ENCODE data around the gene EHMT1. TPM values are rescaled to one million over a fixed set of nuclear protein-coding genes. Genes with fewer than 3 reads are reported as not detected.

EHMT1 gene
- polyA plus RNA-seq, 2 donors = 26.6 to 42.3 TPM

DNA sequence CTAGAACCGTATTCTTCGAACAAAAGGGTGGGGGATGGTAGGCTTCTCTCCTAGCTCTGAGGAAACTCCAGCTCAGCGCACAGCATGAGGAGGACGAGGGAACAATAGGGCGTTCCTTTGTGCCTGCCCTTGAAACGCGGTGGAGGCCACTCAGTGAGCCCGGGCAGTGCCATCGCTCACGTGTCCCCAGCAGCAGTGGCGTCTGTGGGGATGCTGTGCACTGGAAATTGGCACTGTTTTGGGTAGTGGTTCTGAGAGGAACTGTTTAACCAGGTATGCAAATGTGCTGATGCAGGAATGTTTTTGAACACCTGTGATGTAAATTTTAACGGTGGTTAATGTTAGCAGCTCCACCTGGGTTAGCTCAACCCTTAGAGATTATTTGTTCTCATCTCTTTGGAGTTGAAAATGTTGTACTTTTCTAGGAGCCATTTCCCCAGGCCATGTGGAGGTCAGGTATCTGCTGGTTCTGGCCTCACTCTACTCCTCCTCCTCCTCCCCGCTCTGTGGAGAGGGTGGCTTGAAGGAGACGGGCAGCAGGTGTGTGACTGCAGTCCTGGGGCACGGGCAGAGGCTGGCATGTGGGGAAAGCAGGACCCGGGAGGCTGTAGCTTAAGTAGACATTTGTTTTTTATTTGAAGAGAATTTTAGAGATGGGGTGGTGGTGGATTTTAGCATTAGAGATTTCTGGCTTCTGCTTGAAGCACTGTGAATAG lies 48.3 kb downstream of the EHMT1 start:
- Histone ChIP-seq H3K27ac (ENCODE audit: low read depth in 2 of 2, low read length in 1 of 2) (no peak overlapping the region), H3K4me3 (ENCODE audit: low read depth in 1 of 2, low read length in 2 of 2) (no peak overlapping the region), H3K36me3 (ENCODE audit: control insufficient read depth in 2 of 2, insufficient read depth in 2 of 2, low read length in 1 of 2) (peaks cover 0 to 8% of the 10 kb centered on the region in 2 donors), H3K27me3 (ENCODE audit: control insufficient read depth in 1 of 2, insufficient read depth in 2 of 2, low read length in 2 of 2) (no peaks in the 10 kb centered on the region), H3K9me3 (ENCODE audit: control insufficient read depth in 2 of 2, insufficient read depth in 1 of 2, low read depth in 1 of 2, low read length in 1 of 2) (no peaks in the 10 kb centered on the region), H3K4me1 (ENCODE audit: control insufficient read depth in 2 of 2, insufficient read depth in 2 of 2, low read length in 1 of 2) (peaks cover 8 to 16% of the 10 kb centered on the region in 2 donors)
- WGBS, 2 donors = 70 to 72% methylated on average over 16 of the region's 16 CpGs

DNA sequence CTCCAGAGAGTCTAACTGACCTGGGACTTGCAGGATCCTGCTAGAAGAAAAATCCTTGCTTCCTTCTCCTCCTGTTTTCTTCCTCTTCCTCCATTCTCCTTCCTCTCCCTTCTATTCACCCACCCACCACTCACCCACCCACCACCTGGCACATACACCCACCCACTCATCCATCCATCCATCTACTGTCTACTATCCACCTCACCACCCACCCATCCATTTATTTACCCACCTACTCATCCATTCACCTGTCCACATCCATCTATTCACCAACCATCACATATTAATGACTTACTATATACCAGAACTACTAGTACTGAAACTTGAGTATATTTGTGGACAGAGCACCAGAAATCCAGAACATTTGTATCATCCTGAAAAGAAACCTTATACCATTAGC lies 49.4 kb downstream of the EHMT1 start:
- peaks cover 8 to 16% of the 10 kb centered on the region in 2 donors for H3K4me1 ChIP-seq (ENCODE audit: control insufficient read depth in 2 of 2, insufficient read depth in 2 of 2, low read length in 1 of 2)
- peaks cover 0 to 8% of the 10 kb centered on the region in 2 donors for H3K36me3 ChIP-seq (ENCODE audit: control insufficient read depth in 2 of 2, insufficient read depth in 2 of 2, low read length in 1 of 2)
- H3K9me3 ChIP-seq (ENCODE audit: control insufficient read depth in 2 of 2, insufficient read depth in 1 of 2, low read depth in 1 of 2, low read length in 1 of 2) = no peaks in the 10 kb centered on the region
- no peak overlapping the region for H3K27ac ChIP-seq (ENCODE audit: low read depth in 2 of 2, low read length in 1 of 2)
- no peaks in the 10 kb centered on the region for H3K27me3 ChIP-seq (ENCODE audit: control insufficient read depth in 1 of 2, insufficient read depth in 2 of 2, low read length in 2 of 2)
- no peak overlapping the region for H3K4me3 ChIP-seq (ENCODE audit: low read depth in 1 of 2, low read length in 2 of 2)

DNA sequence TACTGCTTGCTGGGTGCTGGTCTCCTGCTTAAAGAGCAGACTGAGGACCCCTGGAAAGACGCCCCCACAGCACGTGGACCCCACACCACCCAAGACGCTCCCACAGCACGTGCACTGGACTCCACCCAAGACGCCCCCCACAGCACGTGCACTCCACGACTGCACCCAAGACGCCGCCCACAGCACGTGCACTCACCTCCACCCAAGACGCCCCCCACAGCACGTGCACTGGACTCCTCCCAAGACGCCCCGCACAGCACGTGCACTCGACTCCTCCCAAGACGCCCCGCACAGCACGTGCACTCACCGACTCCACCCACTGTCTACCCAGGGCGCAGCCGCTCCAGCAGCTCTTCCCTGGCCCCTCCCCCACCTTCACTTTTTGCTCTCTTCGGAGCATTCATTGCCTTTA lies 50.5 kb downstream of the EHMT1 start:
- no peak overlapping the region for H3K27ac ChIP-seq (ENCODE audit: low read depth in 2 of 2, low read length in 1 of 2)
- no peaks in the 10 kb centered on the region for H3K9me3 ChIP-seq (ENCODE audit: control insufficient read depth in 2 of 2, insufficient read depth in 1 of 2, low read depth in 1 of 2, low read length in 1 of 2)
- H3K27me3 ChIP-seq (ENCODE audit: control insufficient read depth in 1 of 2, insufficient read depth in 2 of 2, low read length in 2 of 2) = no peaks in the 10 kb centered on the region
- peaks cover 0 to 8% of the 10 kb centered on the region in 2 donors for H3K36me3 ChIP-seq (ENCODE audit: control insufficient read depth in 2 of 2, insufficient read depth in 2 of 2, low read length in 1 of 2)
- no peak overlapping the region for H3K4me3 ChIP-seq (ENCODE audit: low read depth in 1 of 2, low read length in 2 of 2)
- H3K4me1 ChIP-seq (ENCODE audit: control insufficient read depth in 2 of 2, insufficient read depth in 2 of 2, low read length in 1 of 2) = peaks cover 8 to 18% of the 10 kb centered on the region in 2 donors
- 86 to 87% methylated on average over 23 of the region's 23 CpGs for WGBS, 2 donors

DNA sequence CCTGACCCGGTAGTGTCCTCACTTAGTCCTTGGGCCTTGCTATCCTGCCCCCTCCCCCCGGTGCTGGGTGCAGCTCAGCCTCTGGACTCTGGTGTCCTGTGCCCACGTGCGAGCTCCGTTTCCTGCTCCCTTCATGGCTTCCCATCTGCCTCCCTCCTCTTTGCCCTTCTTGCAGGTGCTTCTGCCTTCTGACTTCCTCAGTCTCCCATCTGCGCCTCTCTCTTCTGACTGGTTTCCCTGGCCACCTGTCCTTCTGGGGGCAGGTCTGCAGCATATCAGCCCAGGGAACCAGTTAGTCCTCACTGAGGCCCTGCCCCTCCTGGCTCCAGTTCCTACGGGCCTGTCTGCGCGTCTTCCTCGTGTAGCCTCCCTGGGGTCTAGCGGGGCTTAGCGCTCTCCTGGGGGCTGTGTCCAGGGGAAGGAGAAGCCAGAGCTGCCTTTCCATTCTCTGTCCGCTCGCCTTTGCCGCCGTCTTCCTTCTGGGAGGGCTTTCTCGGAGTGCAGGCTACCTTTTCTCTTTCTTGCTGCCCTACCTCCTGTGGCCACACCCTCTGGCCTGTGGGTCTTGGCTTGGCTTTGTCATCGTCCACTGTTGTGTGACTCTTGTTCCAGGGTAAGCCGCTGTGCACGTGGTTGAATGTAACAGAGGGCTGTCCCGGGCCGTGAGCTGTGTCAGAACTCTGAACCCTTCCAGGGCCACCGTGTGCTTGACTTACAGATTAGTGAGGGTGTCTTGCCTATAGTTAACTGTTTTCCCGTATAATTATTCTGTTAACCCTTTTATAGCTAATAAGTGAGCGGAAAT lies 51.8 kb downstream of the EHMT1 start:
- H3K4me3 ChIP-seq (ENCODE audit: low read depth in 1 of 2, low read length in 2 of 2) = no peak overlapping the region
- peaks cover 8 to 16% of the 10 kb centered on the region in 2 donors for H3K4me1 ChIP-seq (ENCODE audit: control insufficient read depth in 2 of 2, insufficient read depth in 2 of 2, low read length in 1 of 2)
- no peaks in the 10 kb centered on the region for H3K27me3 ChIP-seq (ENCODE audit: control insufficient read depth in 1 of 2, insufficient read depth in 2 of 2, low read length in 2 of 2)
- 48 to 51% methylated on average over 25 of the region's 25 CpGs for WGBS, 2 donors
- peaks cover 0 to 8% of the 10 kb centered on the region in 2 donors for H3K36me3 ChIP-seq (ENCODE audit: control insufficient read depth in 2 of 2, insufficient read depth in 2 of 2, low read length in 1 of 2)
- peak overlapping the region in 1 of 2 donors; percentile 43 for H3K27ac ChIP-seq (ENCODE audit: low read depth in 2 of 2, low read length in 1 of 2)
- H3K9me3 ChIP-seq (ENCODE audit: control insufficient read depth in 2 of 2, insufficient read depth in 1 of 2, low read depth in 1 of 2, low read length in 1 of 2) = no peaks in the 10 kb centered on the region

DNA sequence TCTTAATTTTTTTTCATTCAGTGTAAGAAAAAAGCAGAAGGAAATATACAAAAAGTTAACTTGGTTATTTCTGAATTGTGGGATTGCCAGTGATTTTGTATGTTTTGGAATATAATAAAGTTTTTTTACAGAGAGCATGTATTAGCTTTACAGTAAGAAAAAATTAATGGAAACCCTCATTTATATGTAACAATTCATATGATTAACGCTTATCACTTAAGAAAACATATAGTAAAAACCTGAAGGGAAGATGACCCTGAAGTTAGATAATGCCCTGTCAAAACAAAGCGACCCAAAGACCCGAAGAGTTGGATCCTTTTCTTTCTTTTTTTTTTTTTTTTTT lies 52.4 kb downstream of the EHMT1 start:
- Histone ChIP-seq H3K27ac (ENCODE audit: low read depth in 2 of 2, low read length in 1 of 2) (no peak overlapping the region), H3K4me1 (ENCODE audit: control insufficient read depth in 2 of 2, insufficient read depth in 2 of 2, low read length in 1 of 2) (peaks cover 8 to 16% of the 10 kb centered on the region in 2 donors), H3K4me3 (ENCODE audit: low read depth in 1 of 2, low read length in 2 of 2) (no peak overlapping the region), H3K9me3 (ENCODE audit: control insufficient read depth in 2 of 2, insufficient read depth in 1 of 2, low read depth in 1 of 2, low read length in 1 of 2) (no peaks in the 10 kb centered on the region), H3K36me3 (ENCODE audit: control insufficient read depth in 2 of 2, insufficient read depth in 2 of 2, low read length in 1 of 2) (peaks cover 0 to 8% of the 10 kb centered on the region in 2 donors), H3K27me3 (ENCODE audit: control insufficient read depth in 1 of 2, insufficient read depth in 2 of 2, low read length in 2 of 2) (no peaks in the 10 kb centered on the region)
- 76 to 82% methylated on average over 3 of the region's 3 CpGs for WGBS, 2 donors

DNA sequence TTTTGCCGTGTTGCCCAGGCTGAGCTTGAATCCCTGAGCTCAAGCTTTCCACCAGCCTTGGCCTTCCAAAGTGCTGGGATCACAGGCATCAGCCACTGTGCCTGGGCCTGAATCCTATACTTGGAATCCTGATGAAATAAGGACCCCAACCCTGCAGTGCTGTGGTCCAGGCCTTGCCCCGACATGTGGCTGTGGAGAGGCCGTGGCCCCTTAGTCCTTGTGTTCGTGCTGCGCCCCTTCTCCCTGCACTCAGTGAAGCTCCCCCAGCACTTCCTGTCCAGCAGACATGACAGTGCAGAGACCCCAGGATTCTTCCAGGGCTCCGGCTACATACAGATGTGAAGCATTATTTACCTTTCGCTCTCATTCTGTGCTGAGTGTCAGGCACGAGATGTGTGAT lies 52.9 kb downstream of the EHMT1 start:
- H3K9me3 ChIP-seq (ENCODE audit: control insufficient read depth in 2 of 2, insufficient read depth in 1 of 2, low read depth in 1 of 2, low read length in 1 of 2) = no peaks in the 10 kb centered on the region
- H3K27ac ChIP-seq (ENCODE audit: low read depth in 2 of 2, low read length in 1 of 2) = no peak overlapping the region
- H3K36me3 ChIP-seq (ENCODE audit: control insufficient read depth in 2 of 2, insufficient read depth in 2 of 2, low read length in 1 of 2) = peaks cover 0 to 4% of the 10 kb centered on the region in 2 donors
- WGBS, 2 donors = 89 to 91% methylated on average over 8 of the region's 8 CpGs
- no peaks in the 10 kb centered on the region for H3K27me3 ChIP-seq (ENCODE audit: control insufficient read depth in 1 of 2, insufficient read depth in 2 of 2, low read length in 2 of 2)
- no peak overlapping the region for H3K4me3 ChIP-seq (ENCODE audit: low read depth in 1 of 2, low read length in 2 of 2)
- peaks cover 4 to 12% of the 10 kb centered on the region in 2 donors for H3K4me1 ChIP-seq (ENCODE audit: control insufficient read depth in 2 of 2, insufficient read depth in 2 of 2, low read length in 1 of 2)

DNA sequence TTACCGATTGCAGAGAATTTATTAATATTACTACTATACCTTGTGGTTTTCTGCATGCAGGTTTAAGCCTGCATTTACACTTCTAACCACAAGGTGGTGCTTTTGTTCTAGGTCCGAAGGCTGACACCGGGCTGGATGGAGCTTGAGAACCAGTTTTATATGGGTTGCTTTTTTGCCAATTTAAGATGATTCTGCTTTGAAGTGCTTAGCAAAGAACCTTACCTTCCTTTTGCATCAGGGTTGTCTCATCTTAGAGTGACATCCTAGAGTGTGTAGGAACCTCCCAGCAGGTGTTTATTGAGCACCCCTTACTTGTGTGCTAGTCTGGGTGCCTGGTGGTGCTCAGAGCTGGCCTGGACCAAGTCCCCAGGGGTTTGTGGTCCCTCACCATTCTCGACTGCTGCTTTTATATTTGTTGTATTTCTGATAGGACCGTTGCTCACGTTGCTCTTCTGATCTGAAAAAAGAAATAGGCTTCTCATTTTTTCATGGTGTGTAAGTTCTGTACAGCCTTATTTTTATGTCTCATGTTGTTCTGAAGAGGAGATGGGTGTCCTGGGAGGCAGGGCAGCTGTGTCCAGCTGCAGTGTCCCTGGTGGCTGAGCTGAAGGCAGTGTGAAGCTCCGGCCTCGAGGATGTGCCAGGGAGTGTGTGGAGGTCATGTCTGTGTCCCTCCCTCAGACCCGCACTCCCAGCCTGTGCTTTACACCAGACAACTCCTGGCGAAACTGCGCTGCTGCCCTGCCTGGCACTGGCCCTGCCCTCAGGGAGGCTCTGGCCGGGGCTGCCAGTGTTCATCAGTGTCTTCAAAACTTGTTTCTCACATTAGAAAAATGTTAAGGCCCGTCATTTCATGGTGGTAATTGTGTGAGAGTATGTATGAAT lies 54.3 kb downstream of the EHMT1 start:
- Histone ChIP-seq H3K27me3 (ENCODE audit: control insufficient read depth in 1 of 2, insufficient read depth in 2 of 2, low read length in 2 of 2) (no peaks in the 10 kb centered on the region), H3K4me3 (ENCODE audit: low read depth in 1 of 2, low read length in 2 of 2) (no peak overlapping the region), H3K9me3 (ENCODE audit: control insufficient read depth in 2 of 2, insufficient read depth in 1 of 2, low read depth in 1 of 2, low read length in 1 of 2) (no peaks in the 10 kb centered on the region), H3K27ac (ENCODE audit: low read depth in 2 of 2, low read length in 1 of 2) (no peak overlapping the region), H3K4me1 (ENCODE audit: control insufficient read depth in 2 of 2, insufficient read depth in 2 of 2, low read length in 1 of 2) (peaks cover 4 to 11% of the 10 kb centered on the region in 2 donors), H3K36me3 (ENCODE audit: control insufficient read depth in 2 of 2, insufficient read depth in 2 of 2, low read length in 1 of 2) (peaks cover 0 to 4% of the 10 kb centered on the region in 2 donors)
- WGBS, 2 donors = 44 to 49% methylated on average over 13 of the region's 13 CpGs

DNA sequence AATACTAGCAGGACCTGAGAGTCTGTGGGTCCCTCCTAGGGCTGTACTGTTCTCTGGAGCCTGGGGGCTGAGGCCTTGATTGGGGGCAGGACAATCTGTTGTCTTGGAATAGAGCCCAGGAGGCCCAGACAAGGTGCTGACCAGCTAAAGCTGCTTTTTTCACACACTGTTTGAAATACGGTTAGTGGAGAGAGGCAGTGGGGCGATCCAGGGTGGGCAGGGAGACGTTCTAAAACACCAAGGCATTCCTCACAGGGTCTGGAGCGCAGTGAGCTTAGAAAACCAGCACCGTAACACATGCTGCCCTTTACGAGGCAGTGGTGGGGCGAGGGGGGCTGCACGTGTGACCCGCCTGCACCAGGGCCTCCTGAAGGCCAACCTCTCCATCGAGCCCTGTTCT lies 55.1 kb downstream of the EHMT1 start:
- no peaks in the 10 kb centered on the region for H3K9me3 ChIP-seq (ENCODE audit: control insufficient read depth in 2 of 2, insufficient read depth in 1 of 2, low read depth in 1 of 2, low read length in 1 of 2)
- no peak overlapping the region for H3K27ac ChIP-seq (ENCODE audit: low read depth in 2 of 2, low read length in 1 of 2)
- no peaks in the 10 kb centered on the region for H3K27me3 ChIP-seq (ENCODE audit: control insufficient read depth in 1 of 2, insufficient read depth in 2 of 2, low read length in 2 of 2)
- no peak overlapping the region for H3K4me3 ChIP-seq (ENCODE audit: low read depth in 1 of 2, low read length in 2 of 2)
- peaks cover 0 to 8% of the 10 kb centered on the region in 2 donors for H3K36me3 ChIP-seq (ENCODE audit: control insufficient read depth in 2 of 2, insufficient read depth in 2 of 2, low read length in 1 of 2)
- peaks cover 4 to 11% of the 10 kb centered on the region in 2 donors for H3K4me1 ChIP-seq (ENCODE audit: control insufficient read depth in 2 of 2, insufficient read depth in 2 of 2, low read length in 1 of 2)
- WGBS, 2 donors = 72 to 76% methylated on average over 10 of the region's 10 CpGs

DNA sequence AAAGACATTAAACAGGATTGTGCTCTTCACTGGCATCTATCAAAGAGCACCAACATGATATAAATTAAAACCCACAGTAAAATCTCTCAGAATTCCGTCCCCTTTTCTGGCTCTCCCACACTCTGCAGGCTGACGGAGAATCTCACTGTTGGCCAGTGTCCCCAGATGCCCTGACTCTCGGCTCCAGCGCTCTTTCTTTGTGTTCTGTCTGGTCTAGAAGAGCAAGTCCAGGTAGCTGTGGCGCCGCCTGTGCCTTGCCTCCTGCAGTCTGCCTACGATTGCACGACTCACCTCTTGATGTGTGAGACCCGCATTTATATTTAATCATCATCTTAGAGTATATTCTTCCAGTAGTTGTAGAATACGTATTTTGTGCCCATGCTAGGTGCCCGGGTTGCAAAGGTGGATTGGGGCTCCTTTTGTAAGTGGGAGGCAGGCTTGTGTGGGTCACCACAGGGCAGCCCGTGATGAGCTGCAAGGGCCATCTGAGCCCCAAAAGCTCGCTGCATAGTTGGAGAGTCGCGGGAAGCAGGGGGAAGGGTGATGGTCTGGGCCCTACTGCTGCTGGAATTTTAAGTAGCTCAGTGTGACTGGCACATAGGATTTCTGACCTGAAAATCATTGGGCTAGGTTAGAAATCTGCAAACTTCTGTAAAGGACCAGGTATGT lies 55.6 kb downstream of the EHMT1 start:
- Histone ChIP-seq H3K9me3 (ENCODE audit: control insufficient read depth in 2 of 2, insufficient read depth in 1 of 2, low read depth in 1 of 2, low read length in 1 of 2) (no peaks in the 10 kb centered on the region), H3K27me3 (ENCODE audit: control insufficient read depth in 1 of 2, insufficient read depth in 2 of 2, low read length in 2 of 2) (no peaks in the 10 kb centered on the region), H3K4me3 (ENCODE audit: low read depth in 1 of 2, low read length in 2 of 2) (no peak overlapping the region), H3K27ac (ENCODE audit: low read depth in 2 of 2, low read length in 1 of 2) (no peak overlapping the region), H3K36me3 (ENCODE audit: control insufficient read depth in 2 of 2, insufficient read depth in 2 of 2, low read length in 1 of 2) (peaks cover 0 to 4% of the 10 kb centered on the region in 2 donors), H3K4me1 (ENCODE audit: control insufficient read depth in 2 of 2, insufficient read depth in 2 of 2, low read length in 1 of 2) (peaks cover 4 to 11% of the 10 kb centered on the region in 2 donors)
- WGBS, 2 donors = 71 to 80% methylated on average over 15 of the region's 15 CpGs

Data from esophagus (tissue), 2 donors.